Neural cell (in vitro differentiated cells): Measurements from ENCODE around the gene CCND1.

Source experiments
- CTCF ChIP-seq: fragments of 450-650 bp; IDR thresholded peaks from 2 replicates; pipeline ENCODE4 v1.5.1; 2014; ENCODE audit warnings: antibody characterized with exemption, mild to moderate bottlenecking, moderate library complexity; ENCODE audit not compliant: poor library complexity, severe bottlenecking
- EP300 ChIP-seq: fragments of 450-650 bp; conservative IDR thresholded peaks from 2 replicates; pipeline ENCODE4 v1.6.1; 2014; ENCODE audit warnings: antibody characterized with exemption, mild to moderate bottlenecking, moderate library complexity; ENCODE audit not compliant: poor library complexity, severe bottlenecking
- EZH2 ChIP-seq: fragments of 200-600, 300-800 bp; shearing (Covaris generic), sonication (generic); IDR thresholded peaks from 2 replicates; pipeline ENCODE4 v1.6.1; 2014; ENCODE audit warnings: antibody characterized with exemption, low read length, borderline replicate concordance, mild to moderate bottlenecking; ENCODE audit not compliant: insufficient read depth, poor library complexity, severe bottlenecking
- MXI1 ChIP-seq: fragments of 450-650 bp; conservative IDR thresholded peaks from 2 replicates; pipeline ENCODE4 v1.6.1; 2014; ENCODE audit warnings: antibody characterized with exemption, mild to moderate bottlenecking; ENCODE audit not compliant: poor library complexity, severe bottlenecking

DNA sequence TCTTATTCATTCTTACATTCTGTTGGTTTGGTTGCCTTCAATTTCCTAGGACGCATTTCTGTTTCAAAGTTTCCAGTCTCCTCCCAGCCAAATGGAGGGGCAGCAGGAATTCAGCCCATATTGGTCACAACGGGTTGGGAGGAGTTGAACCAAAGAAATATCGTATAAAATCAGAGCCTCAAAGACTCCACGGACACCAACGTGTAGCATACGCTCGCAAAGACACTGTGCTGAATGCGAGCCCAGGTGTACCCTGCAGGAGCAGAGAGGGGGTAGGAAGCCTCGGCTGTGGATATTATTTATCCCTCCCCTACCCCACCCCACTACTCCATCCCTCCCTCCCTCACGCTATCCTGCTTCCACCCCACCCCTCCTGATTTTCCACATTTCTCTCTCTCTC is 15.5 kb upstream of the CCND1 start:
- TF ChIP-seq CTCF (no peak), EP300 (no peak), MXI1 (no peak), EZH2 (no peak)
